HS-5 (cell line): Measurements from ENCODE around the gene UCHL3.

Source experiments
- DNase-seq: peaks from one replicate; pipeline ENCODE4 v3.0.0-alpha.2; 2012; ENCODE audit warnings: low read depth

Gene UCHL3

GRCh38 chr13:75550159-75550567, 572 bp downstream of the UCHL3 start:
- peak; percentile 32 for DNase-seq

GRCh38 chr13:75554464-75554863, 4.9 kb downstream of the UCHL3 start:
- no peak for DNase-seq

DNA sequence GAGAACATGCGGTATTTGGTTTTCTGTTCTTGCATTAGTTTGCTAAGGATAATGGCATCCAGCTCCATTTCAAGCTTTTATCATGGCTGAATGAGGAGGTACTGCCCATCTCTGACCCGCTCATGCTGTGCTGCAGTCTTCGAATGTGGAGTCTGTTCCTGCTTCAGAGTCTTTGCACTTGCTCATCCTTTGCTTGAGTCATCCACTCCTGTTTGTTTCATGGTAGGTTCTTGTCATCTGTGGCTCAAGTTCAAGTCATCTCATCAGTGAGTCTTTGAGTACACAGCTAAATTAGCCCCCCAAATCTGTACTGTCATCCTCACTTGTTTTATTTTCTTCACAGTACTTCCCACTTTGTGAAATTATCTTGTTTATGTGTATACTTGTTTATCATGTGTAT, 5.4 kb downstream of the UCHL3 start:
- no peak for DNase-seq

- DNase-seq = no peak
These were observed 6.2 kb downstream of the UCHL3 start for GRCh38 chr13:75555836-75556235.

DNA sequence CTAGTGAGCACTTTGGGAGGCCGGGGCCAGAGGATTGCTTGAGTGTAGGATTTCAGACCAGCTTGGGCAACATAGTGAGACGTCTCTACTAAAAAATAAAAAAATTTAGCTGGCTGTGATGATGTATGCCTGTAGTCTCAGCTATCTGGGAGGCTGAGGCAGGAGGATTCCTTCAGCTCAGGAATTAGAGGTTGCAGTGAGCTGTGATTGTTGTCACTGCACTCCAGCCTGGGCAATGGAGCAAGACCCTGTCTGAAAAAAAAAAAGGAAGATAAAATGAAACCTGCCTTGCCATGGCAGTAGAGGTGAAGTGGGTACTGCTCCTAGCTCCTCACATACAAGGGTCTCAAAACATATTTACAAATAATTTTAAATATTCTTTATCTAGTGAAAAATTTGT, 7.4 kb downstream of the UCHL3 start:
- DNase-seq = no peak

DNA sequence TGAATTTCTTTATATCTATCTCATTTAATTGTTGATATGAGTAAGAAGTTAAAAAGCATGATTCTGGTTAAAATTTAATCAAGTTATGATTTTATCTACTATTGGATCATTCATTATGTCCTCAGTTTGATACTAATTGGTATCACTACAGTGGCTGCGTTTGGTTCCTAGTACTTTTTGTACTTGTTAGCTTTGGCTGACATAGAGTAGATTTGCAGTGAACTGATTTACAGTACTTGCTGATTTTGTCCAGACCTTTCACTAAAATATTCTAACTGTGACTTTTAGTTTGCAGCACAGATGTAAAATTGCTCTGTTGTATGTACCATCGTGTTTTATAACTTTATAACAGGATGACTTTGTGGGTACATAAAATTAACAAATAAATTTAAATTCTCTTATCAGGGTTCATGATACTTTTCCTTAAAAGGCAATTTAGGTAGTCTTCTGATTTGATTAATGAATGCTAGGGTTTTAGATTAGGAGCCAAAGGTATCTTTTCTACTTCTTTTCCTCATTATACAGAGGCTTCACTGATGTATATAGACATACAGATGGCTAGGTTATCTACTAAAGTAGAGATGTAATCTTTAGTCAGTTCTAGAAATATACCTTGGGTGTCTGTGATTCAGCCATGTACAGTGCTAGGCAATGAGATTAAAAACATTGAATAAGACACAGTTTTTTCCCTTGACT, 8.7 kb downstream of the UCHL3 start:
- DNase-seq = no peak

- no peak for DNase-seq
These were observed 17.1 kb downstream of the UCHL3 start for GRCh38 chr13:75566658-75567057.

DNA sequence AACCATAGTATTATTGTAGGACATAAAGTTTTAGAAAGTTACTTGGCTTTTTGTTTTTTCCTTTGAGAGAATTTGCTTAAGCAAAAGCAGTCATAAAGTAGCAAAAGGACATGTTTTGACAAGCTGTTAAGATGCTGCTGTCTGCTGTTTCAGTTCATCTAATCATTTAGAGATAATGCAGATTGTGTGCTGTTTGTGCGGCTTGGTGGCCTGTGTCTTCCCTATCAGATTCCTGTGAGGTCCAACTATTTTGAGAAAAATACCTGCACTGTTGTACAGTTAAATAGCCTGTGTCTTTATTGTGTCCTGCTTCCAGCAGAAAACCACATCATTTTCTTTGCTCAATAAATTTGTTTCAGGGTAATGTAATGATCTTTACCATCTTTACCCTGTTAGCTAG, 20.0 kb downstream of the UCHL3 start:
- no peak for DNase-seq

DNA sequence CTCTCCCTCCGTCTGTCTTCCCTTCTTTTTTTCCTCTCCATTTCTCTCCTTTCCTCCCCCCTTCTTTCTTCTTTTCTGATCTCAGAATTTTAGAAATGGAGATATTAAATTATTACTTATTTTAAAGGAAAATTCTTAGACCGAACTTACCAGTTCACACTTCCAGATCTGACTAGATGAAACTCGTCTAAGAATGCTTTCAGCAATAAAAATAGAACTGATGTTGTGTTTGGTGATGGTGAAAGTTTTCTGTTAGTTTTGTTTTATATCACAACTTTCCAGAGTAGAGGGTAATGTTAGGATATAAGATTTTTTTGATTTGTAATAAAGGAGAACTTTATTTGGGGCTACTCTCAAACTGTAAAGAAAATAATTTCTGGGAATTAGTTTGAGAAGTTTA, 29.9 kb downstream of the UCHL3 start:
- DNase-seq = no peak

GRCh38 chr13:75581874-75582640, 32.5 kb downstream of the UCHL3 start:
- no peak for DNase-seq

DNA sequence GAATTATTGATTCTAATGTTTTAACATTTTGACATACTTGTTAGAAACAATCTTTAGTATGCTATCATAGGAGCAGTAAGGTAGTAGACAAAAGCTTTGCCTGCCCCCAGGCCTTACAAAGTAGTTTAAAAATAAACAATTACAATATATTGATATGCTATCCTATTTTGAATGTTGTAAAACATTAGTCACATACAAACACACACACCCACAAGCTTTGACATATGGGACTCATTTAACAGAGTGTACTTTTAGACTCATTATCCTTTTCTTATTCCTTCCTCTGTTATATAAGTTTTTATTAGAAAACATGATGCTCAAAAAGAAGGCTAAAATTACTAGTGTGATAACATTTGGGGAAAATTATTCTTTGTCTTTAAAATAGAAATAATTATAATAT, 33.5 kb downstream of the UCHL3 start:
- no peak for DNase-seq

GRCh38 chr13:75585153-75585552, 35.6 kb downstream of the UCHL3 start:
- no peak for DNase-seq

- DNase-seq = no peak
These were observed 38.1 kb downstream of the UCHL3 start for GRCh38 chr13:75587679-75588078.

- DNase-seq = no peak
These were observed 47.1 kb downstream of the UCHL3 start for GRCh38 chr13:75596657-75597182.

DNA sequence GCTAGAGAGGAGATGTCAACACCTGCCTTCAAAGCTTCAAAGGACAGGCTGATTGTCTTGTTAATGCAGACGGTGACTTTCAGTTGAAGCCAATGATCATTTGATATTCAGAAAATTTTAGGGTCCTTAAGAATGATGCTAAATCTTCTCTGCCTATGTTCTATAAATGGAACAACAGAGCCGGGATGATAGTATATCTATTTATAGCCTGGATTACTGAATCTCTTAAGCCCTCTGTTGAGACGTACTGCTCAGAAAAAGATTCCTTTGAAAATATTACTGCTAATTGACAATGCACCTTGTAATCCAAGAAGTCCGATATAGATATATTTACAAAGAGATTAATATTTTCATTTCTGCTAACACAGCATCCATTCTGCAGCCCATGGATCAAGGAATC, 50.8 kb downstream of the UCHL3 start:
- no peak for DNase-seq

- no peak for DNase-seq
These were observed 53.4 kb downstream of the UCHL3 start for GRCh38 chr13:75603038-75603437.

DNA sequence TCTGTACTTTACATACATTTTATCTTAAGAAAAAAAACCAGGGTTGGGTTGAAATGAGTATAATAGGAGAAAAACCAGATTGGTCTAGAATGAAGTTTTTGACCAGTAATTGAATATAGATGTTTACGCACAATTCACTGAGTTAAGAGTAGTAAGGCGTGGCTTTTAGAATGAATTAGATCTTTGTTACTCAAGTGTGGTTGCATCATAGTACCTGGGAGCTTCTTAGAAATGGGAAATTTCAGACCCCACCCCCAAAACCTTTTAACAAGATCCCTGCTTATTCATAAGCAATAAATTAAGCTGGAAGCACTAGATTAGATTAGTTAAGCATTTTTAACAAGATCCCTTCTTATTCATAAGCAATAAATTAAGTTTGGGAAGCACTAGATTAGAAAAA, 57.9 kb downstream of the UCHL3 start:
- DNase-seq = no peak

- no peak for DNase-seq
These were observed 60.9 kb downstream of the UCHL3 start for GRCh38 chr13:75610466-75610865.

DNA sequence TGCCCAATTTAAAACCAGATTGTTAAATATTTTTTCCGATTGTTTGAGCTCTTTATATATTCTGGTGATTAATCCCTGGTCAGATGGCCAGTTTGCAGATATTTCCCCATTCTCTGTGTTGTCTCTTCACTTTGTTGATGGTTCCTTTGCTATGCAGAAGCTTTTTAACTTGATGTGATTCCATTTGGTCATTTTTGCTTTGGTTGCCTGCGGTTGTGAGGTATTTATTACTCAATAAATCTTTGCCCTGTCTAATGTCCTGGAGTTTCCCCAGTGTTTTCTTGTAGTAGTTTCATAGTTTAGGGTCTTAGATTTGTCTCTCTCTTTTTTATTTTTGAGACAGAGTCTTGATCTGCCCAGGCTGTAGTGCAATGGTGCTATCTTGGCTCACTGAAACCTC, 62.8 kb downstream of the UCHL3 start:
- DNase-seq = no peak

DNA sequence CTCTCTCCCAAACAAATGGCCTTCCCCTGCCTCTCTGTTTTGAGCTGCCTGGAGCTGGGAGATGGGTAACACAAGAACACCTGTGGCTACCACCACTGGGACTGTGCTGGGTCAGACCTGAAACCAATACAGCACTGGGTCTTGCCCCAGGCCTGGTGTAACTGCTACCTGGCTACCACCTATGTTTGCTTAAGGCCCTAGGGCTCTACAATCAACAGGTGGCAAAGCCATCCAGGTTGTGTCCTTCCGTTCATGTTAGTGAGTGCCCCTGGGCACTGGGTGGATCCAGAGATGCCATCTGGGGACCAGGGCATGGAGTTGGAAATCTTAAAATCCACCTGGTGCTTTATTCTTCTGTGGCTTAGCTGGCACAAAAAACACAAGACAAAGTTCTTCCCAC, 67.6 kb downstream of the UCHL3 start:
- DNase-seq = no peak

GRCh38 chr13:75618308-75618707, 68.7 kb downstream of the UCHL3 start:
- DNase-seq = no peak

DNA sequence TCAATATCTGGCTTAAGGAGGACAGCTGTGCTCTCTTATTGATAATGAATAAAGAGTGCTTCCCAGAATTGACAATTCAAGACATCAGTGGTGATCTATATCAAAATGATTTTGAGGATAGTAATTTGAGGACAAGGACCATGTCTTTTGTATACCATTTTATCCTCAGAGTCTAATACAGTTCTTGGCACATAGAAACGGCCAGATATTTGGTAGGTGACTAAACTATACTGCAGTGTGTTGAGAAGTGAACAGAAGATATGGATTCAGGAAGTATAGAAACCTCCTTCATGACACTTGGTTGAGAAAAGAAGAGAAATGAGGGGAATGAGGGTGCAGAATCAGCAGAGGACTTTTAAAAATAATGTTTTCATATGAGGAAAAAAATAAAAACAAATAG, 70.4 kb downstream of the UCHL3 start:
- no peak for DNase-seq

GRCh38 chr13:75621147-75621546, 71.6 kb downstream of the UCHL3 start:
- DNase-seq = peak; percentile 49

DNA sequence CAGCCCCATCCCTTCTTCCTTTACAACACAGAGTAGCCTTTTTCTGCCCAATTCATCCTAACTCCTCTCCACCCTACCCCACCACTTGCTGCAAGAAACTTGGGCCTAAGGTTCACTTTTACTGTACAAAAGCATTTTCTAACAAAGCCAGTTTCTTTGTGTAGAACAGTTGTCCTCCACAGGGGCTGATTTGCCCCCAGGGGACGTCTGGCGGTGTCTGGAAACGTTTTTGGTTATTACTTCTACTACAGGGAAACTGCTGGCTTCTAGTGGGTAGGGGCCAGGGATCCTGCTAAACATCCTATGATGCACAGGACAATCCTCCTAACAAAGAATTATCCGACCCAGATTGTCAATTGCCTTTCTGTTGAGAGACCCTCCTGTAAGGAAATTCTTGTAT, 79.2 kb downstream of the UCHL3 start:
- no peak for DNase-seq
